Umbilical cord (tissue), 2 donors: ENCODE data around the gene LAMA3. TPM values are rescaled to one million over a fixed set of nuclear protein-coding genes. Genes with fewer than 3 reads are reported as not detected.

ENCODE experiments used
- DNase-seq: peaks from one replicate; pipeline ENCODE4 v3.0.0-alpha.2; 2015; ENCODE audit warnings: low spot score
- total RNA-seq: library from RNA; depleted of rRNA; stranded (reverse); fragments of >200 nt; gene quantifications from one replicate; pipeline ENCODE4 v1.2.3, GENCODE V29; 2014; ENCODE audit warnings: low replicate concordance; ENCODE audit not compliant: insufficient read depth

LAMA3 gene
- total RNA-seq, 1 donor from 2014 or later = 50.6 TPM

- DNase-seq = no peak
Measured at GRCh38 chr18:23998018-23998417, 308.8 kb downstream of the LAMA3 start.

- DNase-seq = no peak
Measured at GRCh38 chr18:23998820-23999219, 309.6 kb downstream of the LAMA3 start.

GRCh38 chr18:24000613-24001490 lies 311.6 kb downstream of the LAMA3 start:
- no peak for DNase-seq

GRCh38 chr18:24002479-24002878 lies 313.2 kb downstream of the LAMA3 start:
- no peak for DNase-seq

GRCh38 chr18:24003288-24003687 lies 314.0 kb downstream of the LAMA3 start:
- DNase-seq = no peak

GRCh38 chr18:24003903-24004640 lies 314.8 kb downstream of the LAMA3 start:
- DNase-seq = no peak

Other genes starting within 250 kb of the LAMA3 start
- 108 TPM for gene RIOK3, start 236.2 kb upstream of the LAMA3 start, total RNA-seq
- 205 TPM for gene RMC1, start 185.9 kb upstream of the LAMA3 start, total RNA-seq
- 28.6 TPM for gene NPC1, start 102.9 kb upstream of the LAMA3 start, total RNA-seq
- gene ANKRD29, start 26.5 kb upstream of the LAMA3 start, total RNA-seq = 16.9 TPM